Left ventricle myocardium inferior (tissue), 1 donor: Measurements from ENCODE around the gene ABHD14A. TPM values are rescaled to one million over a fixed set of nuclear protein-coding genes. Genes with fewer than 3 reads are reported as not detected.
A peak's percentile ranks its signal among the peaks of the same experiment; 100 is the strongest.
"Not testable (repeated sequence)": the region's sequence is repeated elsewhere in the genome, so short reads cannot be mapped to it uniquely, and the experiment has no call there.

Source experiments
- DNase-seq: peaks from one replicate; pipeline ENCODE4 v3.0.0-alpha.2; 2020
- H3K27ac ChIP-seq: fragments of 200-600 bp; replicated peaks from 2 replicates; pipeline ENCODE4 v1.8.0; 2021
- H3K27me3 ChIP-seq: fragments of 200-600 bp; 2 replicates; pipeline ENCODE4 v1.8.0; 2021; ENCODE audit warnings: low read depth
- H3K36me3 ChIP-seq: fragments of 200-600 bp; 2 replicates; pipeline ENCODE4 v1.8.0; 2021
- H3K4me1 ChIP-seq: fragments of 200-600 bp; 2 replicates; pipeline ENCODE4 v1.8.0; 2021
- H3K4me3 ChIP-seq: fragments of 200-600 bp; 2 replicates; pipeline ENCODE4 v1.8.0; 2021; ENCODE audit warnings: mild to moderate bottlenecking, moderate library complexity
- H3K9me3 ChIP-seq: fragments of 200-600 bp; replicated peaks from 2 replicates; pipeline ENCODE4 v1.8.0; 2021
- CTCF ChIP-seq: fragments of 200-600 bp; IDR thresholded peaks from 2 replicates; pipeline ENCODE4 v1.8.0; 2021; ENCODE audit warnings: antibody characterized with exemption, mild to moderate bottlenecking, borderline replicate concordance
- intact Hi-C: fragments of 100-400 bp; cut with micrococcal nuclease; formaldehyde crosslinking; loops from one replicate; pipeline ENCODE4 v1.11.0; 2022
- long read RNA-seq: library from polyadenylated mRNA; unstranded; transcript quantifications from one replicate; pipeline ENCODE4 v2.0.0, GENCODE V29; 2021
- total RNA-seq: library from RNA; stranded (reverse); fragmentation: NEBNext Ultra II Directional; extraction: Animal tissue kit (Norgen Biotek cat#: 25700); gene quantifications from one replicate; pipeline ENCODE4 v1.2.1, GENCODE V29; 2021
- donor health status: DM: no; HTN: yes; CAD: no; lungs with severe emphysema.

ABHD14A gene
- 25.8 TPM for total RNA-seq
- long read RNA-seq, transcript ABHD14A-201 (5 exons, 1,062 nt) = major isoform, 37 of 45 reads
- long read RNA-seq, partial matches to known transcripts = 2 of 45 reads
- long read RNA-seq, other reads (novel, unspliced or antisense) = 6 of 45 reads

GRCh38 chr3:51974963-51975851 is at the start of gene ABHD14A:
ABHD14A (plus strand) TSS chr3:51975064; CDS start chr3:51975136, 72 bp downstream.
- H3K27ac ChIP-seq = peak within 1 kb of the TSS; percentile 99
- no peaks in the 10 kb centered on the region for H3K27me3 ChIP-seq
- intact Hi-C loops = no loop called here
- DNase-seq = peak; percentile 74
- TF ChIP-seq CTCF = peak; percentile 7
- no peaks in the 10 kb centered on the region for H3K36me3 ChIP-seq
- H3K4me3 ChIP-seq = peak within 1 kb of the TSS; percentile 87
- H3K9me3 ChIP-seq = no peaks in the 10 kb centered on the region
- peaks cover 54% of the 10 kb centered on the region for H3K4me1 ChIP-seq

DNA sequence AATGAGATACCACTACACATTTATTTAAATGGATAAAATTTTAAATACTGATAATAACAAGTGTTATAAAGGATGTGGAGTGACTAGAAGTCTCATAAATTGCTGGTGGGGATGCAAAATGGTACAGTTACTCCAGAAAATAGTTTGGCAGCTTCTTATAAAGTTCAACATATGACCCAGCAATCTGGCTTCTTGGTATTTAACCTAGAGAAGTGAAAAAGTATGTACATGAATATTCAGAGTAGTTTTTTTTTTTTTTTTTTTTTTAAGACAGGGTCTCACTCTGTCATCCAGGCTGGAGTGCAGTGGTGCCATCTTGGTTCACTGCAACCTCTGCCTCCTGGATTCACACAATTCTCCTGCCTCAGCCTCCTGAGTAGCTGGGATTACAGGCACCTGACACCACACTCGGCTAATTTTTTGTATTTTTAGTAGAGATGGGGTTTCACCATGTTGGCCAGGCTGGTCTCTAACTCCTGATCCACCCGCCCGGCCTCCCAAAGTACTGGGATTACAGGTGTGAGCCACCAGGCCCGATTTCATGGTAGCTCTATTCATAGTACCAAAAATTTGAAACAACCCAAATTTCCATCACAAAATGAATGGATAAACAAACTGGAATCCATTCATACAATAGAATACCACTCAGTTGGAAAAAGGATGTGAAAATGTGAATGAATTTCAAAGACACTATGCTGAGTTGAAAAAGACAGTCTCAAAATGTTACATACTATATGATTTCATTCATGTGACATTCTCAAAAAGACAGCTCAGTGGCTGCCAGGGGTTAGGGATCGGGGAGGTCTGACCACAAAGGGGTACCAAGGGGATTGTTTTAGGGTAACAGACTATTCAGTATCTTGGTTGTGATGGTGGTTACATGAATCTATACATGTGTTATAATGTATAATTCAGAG is 47.5 kb upstream of the ABHD14A start:
- Histone ChIP-seq H3K4me3 (no peak overlapping the region), H3K27ac (no peak overlapping the region), H3K9me3 (no peaks in the 10 kb centered on the region), H3K4me1 (no peaks in the 10 kb centered on the region), H3K27me3 (no peaks in the 10 kb centered on the region), H3K36me3 (no peaks in the 10 kb centered on the region)
- TF ChIP-seq CTCF = no peak
- DNase-seq = no peak
- intact Hi-C loops = no loop called here

- intact Hi-C loops = no loop called here
- no peak for DNase-seq
- no peak overlapping the region for H3K27ac ChIP-seq
- TF ChIP-seq CTCF = no peak
- H3K4me3 ChIP-seq = no peak overlapping the region
- no peaks in the 10 kb centered on the region for H3K9me3 ChIP-seq
- H3K36me3 ChIP-seq = peaks cover 11% of the 10 kb centered on the region
- H3K27me3 ChIP-seq = no peaks in the 10 kb centered on the region
- H3K4me1 ChIP-seq = no peaks in the 10 kb centered on the region
Measured at GRCh38 chr3:51928438-51928837, 46.4 kb upstream of the ABHD14A start.

- intact Hi-C loops, H3K27me3 ChIP-seq, H3K27ac ChIP-seq, H3K9me3 ChIP-seq, DNase-seq, H3K4me1 ChIP-seq, H3K4me3 ChIP-seq: not testable (repeated sequence)
- H3K36me3 ChIP-seq = peaks cover 16% of the 10 kb centered on the region
Measured at GRCh38 chr3:51928981-51929380, 45.9 kb upstream of the ABHD14A start.

DNA sequence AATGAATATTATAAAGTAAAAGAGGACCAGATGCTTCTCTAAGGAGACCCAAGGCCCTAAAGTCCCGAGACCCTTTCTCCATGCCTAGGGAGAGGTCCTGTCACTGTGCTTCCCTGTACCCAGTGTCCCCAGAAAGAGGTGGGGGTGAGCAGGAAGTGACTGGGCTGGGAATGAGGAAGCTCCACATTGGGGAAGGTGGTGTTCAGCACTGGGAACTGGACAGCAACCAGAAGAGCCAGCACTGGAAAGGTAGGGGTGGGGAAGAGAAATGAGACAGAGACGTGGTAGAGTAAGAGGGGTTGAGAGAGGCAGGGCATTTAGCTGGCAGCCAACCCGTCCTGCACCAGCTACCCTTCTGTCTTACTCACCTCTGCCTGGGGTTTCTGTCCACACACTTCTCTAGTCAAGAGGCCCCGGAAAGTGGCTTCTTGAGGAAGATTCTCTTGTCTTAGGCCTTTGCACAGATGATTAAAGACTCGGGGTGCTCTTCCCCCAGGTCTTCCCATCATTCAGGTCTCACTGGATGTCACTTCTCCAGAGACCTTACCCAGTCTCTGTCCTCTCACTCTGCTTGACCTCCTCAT is 45.4 kb upstream of the ABHD14A start:
- H3K27me3 ChIP-seq = no peaks in the 10 kb centered on the region
- H3K4me1 ChIP-seq = no peaks in the 10 kb centered on the region
- TF ChIP-seq CTCF = no peak
- no peaks in the 10 kb centered on the region for H3K9me3 ChIP-seq
- H3K4me3 ChIP-seq = no peak overlapping the region
- intact Hi-C loops = no loop called here
- no peak overlapping the region for H3K27ac ChIP-seq
- DNase-seq = no peak
- H3K36me3 ChIP-seq = peaks cover 21% of the 10 kb centered on the region
